Measurements from ENCODE around the gene EXOSC5. TPM values are rescaled to one million over a fixed set of nuclear protein-coding genes. Genes with fewer than 3 reads are reported as not detected.

The EXOSC5 gene
- total and polyA plus RNA-seq, 10 of the 15 experiments (the other 5 are each of a cell fraction or from before 2014, with no cell fraction given) = 15.8 to 123 (median 52.7) TPM

DNA sequence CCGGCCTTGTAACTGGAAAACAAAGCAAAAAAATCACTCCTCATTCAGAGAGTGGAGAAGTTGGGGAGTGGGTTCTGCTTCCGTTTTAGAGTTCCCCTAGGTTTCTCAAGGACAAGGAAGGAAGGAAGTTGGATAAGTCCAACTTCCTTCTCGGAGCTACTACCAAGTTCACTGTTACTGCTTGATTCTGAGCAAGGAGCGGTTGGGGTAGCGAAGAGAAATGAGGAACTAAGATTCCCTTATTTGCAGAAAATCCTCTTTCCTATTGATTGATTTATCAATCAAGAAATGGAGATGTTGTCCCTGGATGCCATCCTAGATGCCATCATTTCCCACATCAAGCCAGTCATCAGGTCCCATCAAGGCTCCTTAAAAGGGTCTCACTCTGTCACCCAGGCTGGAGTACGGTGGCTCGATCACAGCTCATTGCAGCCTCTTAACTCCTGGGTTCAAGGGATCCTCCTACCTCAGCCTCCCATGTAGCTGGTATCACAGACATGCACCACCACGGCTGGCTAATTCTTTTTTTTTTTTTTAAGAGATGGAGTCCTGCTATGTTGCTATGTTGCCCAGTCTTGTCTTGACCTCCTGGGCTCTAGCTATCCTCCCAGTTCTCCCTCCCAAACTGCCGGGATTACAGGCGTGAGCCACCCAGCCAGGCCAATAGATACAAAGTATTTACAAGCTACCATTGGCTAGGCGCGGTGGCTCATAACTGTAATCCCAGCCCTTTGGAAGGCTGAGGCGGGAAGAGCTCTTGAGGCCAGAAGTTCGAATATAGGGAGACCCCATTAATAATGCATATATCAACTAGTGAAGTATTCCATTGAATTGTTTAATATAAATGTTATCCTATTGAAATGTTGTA is 32.4 kb downstream of the EXOSC5 start (continued):
- TF ChIP-seq, protein P1, sequence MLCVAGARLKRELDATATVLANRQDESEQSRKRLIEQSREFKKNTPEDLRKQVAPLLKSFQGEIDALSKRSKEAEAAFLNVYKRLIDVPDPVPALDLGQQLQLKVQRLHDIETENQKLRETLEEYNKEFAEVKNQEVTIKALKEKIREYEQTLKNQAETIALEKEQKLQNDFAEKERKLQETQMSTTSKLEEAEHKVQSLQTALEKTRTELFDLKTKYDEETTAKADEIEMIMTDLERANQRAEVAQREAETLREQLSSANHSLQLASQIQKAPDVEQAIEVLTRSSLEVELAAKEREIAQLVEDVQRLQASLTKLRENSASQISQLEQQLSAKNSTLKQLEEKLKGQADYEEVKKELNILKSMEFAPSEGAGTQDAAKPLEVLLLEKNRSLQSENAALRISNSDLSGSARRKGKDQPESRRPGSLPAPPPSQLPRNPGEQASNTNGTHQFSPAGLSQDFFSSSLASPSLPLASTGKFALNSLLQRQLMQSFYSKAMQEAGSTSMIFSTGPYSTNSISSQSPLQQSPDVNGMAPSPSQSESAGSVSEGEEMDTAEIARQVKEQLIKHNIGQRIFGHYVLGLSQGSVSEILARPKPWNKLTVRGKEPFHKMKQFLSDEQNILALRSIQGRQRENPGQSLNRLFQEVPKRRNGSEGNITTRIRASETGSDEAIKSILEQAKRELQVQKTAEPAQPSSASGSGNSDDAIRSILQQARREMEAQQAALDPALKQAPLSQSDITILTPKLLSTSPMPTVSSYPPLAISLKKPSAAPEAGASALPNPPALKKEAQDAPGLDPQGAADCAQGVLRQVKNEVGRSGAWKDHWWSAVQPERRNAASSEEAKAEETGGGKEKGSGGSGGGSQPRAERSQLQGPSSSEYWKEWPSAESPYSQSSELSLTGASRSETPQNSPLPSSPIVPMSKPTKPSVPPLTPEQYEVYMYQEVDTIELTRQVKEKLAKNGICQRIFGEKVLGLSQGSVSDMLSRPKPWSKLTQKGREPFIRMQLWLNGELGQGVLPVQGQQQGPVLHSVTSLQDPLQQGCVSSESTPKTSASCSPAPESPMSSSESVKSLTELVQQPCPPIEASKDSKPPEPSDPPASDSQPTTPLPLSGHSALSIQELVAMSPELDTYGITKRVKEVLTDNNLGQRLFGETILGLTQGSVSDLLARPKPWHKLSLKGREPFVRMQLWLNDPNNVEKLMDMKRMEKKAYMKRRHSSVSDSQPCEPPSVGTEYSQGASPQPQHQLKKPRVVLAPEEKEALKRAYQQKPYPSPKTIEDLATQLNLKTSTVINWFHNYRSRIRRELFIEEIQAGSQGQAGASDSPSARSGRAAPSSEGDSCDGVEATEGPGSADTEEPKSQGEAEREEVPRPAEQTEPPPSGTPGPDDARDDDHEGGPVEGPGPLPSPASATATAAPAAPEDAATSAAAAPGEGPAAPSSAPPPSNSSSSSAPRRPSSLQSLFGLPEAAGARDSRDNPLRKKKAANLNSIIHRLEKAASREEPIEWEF (IDR thresholded peaks at IDR 0.05; ENCODE audit: insufficient replicate concordance, low read depth, low read length) = peak; percentile 5
- no peak for TF ChIP-seq FOS (IDR thresholded peaks at IDR 0.05; ENCODE audit: borderline replicate concordance, extremely low read depth, insufficient read length)
- TF ChIP-seq, protein P2, sequence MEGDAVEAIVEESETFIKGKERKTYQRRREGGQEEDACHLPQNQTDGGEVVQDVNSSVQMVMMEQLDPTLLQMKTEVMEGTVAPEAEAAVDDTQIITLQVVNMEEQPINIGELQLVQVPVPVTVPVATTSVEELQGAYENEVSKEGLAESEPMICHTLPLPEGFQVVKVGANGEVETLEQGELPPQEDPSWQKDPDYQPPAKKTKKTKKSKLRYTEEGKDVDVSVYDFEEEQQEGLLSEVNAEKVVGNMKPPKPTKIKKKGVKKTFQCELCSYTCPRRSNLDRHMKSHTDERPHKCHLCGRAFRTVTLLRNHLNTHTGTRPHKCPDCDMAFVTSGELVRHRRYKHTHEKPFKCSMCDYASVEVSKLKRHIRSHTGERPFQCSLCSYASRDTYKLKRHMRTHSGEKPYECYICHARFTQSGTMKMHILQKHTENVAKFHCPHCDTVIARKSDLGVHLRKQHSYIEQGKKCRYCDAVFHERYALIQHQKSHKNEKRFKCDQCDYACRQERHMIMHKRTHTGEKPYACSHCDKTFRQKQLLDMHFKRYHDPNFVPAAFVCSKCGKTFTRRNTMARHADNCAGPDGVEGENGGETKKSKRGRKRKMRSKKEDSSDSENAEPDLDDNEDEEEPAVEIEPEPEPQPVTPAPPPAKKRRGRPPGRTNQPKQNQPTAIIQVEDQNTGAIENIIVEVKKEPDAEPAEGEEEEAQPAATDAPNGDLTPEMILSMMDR (IDR thresholded peaks at IDR 0.05 in 2 of 3, conservative IDR thresholded peaks at IDR 0.05 in 1 of 3; ENCODE audit: control insufficient read depth in 2 of 3, extremely low read depth in 1 of 3, insufficient read depth in 1 of 3, low read depth in 3 of 3, low read length in 3 of 3) = no peak
- no peak for TF ChIP-seq CHD1 (IDR thresholded peaks at IDR 0.05; ENCODE audit: low read depth, low read length)
- no peak for TF ChIP-seq FOXM1 (IDR thresholded peaks at IDR 0.05; ENCODE audit: low read depth, low read length)
- TF ChIP-seq MYC (IDR thresholded peaks at IDR 0.05; ENCODE audit: insufficient read depth, insufficient read length, insufficient replicate concordance, low read length, severe bottlenecking) = no peak
- no peak for TF ChIP-seq MAX (IDR thresholded peaks at IDR 0.05; ENCODE audit: low read depth, low read length)
- no peak; the same call in 1 of the 2 replicates for TF ChIP-seq TAF1 (IDR thresholded peaks at IDR 0.05; ENCODE audit: borderline replicate concordance, low read depth, low read length)
- TF ChIP-seq KAT2A (conservative IDR thresholded peaks at IDR 0.05; ENCODE audit: control insufficient read depth, low read depth, low read length) = no peak
- TF ChIP-seq HCFC1 (IDR thresholded peaks at IDR 0.05; ENCODE audit: low read length) = no peak
- TF ChIP-seq EED (IDR thresholded peaks at IDR 0.05; ENCODE audit: low read depth) = peak; percentile 44; the same call in 1 of the 2 replicates
- peak; percentile 21 for TF ChIP-seq IKZF1 (conservative IDR thresholded peaks at IDR 0.05)
- no peak for TF ChIP-seq IRF3 (IDR thresholded peaks at IDR 0.05)

Measured in GM12878 (cell line).